OCI-LY7 (cell line): ENCODE results near the gene COL4A2.

ENCODE experiments used
- CTCF ChIP-seq: fragments of 200-600 bp; sonication (generic); conservative IDR thresholded peaks from 2 replicates; pipeline ENCODE4 v1.5.1; 2014; ENCODE audit warnings: mild to moderate bottlenecking, antibody characterized with exemption, low read length, moderate library complexity, mixed read lengths
- EZH2phosphoT487 ChIP-seq: fragments of 200-600 bp; sonication (generic); IDR thresholded peaks from 2 replicates; pipeline ENCODE4 v1.6.1; 2018; ENCODE audit warnings: low read depth, borderline replicate concordance, mild to moderate bottlenecking, mixed run types, antibody characterized with exemption, low read length, moderate library complexity, mixed read lengths

GRCh38 chr13:110331362-110331761 lies 24.3 kb downstream of the COL4A2 start:
- TF ChIP-seq CTCF (no peak), EZH2phosphoT487 (no peak)
